NCI-H1930 (cell line): Measurements from ENCODE around the gene NCAM1.
A peak's percentile ranks its signal among the peaks of the same experiment; 100 is the strongest.
"Not testable (repeated sequence)": the region's sequence is repeated elsewhere in the genome, so short reads cannot be mapped to it uniquely, and the experiment has no call there.

ENCODE experiments used
- DNase-seq, 2 experiments: peaks; one replicate each; lab custom pipeline; 2025; lab: John Stamatoyannopoulos, UW

The NCAM1 gene

DNA sequence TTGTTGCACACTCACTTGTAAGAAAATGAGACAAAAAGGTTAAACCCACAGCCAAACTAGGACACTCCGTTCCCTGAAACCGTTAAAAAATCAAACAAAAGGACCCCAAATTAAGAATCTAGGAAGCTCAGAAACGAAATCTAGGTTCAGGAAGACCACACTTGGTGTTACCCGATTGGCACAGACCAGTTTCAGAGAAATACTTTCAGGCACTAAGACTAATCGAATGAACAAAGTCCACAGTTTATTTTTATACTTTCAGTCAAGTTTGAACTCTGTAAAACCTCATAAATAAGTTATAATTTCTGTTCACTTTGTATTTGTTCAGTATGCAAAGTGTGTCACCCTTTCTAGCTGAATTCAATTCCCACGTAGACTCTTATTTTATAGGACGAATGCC lies 314.4 kb downstream of the NCAM1 start:
- DNase-seq = no peak

DNA sequence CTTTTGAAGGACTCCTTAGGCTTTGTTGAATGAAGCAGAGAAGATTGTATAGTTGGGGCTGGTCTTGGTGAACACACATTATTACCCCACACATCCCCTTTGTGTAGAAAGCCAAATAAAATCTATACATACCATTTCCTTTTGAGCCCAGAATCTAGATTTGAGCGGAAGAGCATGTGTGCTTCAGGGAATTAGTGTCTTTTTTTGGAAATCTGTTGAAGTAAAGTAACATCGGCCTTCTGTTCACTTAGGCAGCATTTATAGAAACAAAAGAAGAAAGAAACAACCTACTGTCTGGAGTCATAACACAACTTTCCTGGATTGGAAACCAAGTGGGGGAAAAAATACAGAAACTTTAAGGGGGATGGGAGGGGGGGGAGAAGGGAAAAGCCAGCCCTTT lies 315.2 kb downstream of the NCAM1 start:
- no peak for DNase-seq

DNA sequence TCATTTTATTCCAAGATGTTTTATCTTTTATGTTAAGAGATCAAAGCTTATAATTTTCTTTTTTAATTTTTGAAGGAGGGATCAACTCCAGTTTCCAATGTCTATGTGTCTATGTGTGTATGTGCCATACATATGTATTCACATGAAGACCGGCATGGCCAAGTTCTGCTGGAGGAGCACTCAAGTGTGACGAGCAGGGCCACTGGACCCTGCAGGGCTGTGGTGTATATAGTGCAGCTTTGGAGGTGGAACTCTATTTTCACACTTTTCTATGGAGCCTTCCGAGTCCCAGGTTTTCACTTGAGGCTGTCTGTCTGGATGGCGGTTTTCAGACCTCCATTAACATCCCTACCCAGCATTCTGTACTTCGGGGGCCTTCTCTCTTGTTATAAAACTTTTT lies 316.7 kb downstream of the NCAM1 start:
- DNase-seq = no peak

- no peak for DNase-seq
Observed at GRCh38 chr11:113278481-113278880, 317.3 kb downstream of the NCAM1 start.

DNA sequence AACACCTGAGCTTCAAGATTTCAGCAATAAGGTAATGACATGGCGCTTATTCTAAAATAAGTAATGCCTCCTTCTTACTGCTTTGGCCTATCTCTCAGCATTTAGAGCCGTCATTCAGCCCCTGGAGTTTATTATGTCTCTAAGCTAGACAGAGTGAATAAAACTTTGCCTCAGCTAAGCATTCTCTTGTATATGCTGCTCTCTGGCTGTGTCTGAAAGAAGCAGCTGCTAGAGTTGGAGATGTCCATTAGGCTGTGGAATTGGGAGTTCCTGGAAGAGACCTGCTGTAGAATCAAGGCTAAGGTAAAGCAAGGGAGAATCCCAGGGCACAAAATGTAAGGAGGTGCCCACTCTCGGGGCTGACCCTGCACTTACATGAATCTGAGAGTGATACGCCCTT lies 317.7 kb downstream of the NCAM1 start:
- no peak for DNase-seq

DNA sequence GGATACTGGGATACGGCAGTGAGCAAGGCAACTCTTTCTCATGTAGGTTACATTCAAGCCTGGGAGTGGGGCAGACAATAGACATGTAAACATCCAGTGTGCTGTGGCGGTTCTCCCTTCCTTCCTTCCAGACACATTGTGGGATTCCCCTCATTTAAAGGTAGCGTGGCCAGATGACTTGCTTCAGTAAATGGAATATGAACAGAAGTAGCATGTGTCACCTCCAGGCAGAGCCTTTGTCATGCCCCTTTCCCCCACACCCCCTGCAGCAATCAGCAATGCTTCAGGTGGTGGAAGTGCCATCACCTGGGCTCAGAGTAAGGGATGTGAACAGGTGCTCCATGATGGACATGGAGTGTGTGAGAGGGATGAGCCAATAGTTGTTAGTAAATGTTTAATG lies 318.4 kb downstream of the NCAM1 start:
- no peak for DNase-seq

DNA sequence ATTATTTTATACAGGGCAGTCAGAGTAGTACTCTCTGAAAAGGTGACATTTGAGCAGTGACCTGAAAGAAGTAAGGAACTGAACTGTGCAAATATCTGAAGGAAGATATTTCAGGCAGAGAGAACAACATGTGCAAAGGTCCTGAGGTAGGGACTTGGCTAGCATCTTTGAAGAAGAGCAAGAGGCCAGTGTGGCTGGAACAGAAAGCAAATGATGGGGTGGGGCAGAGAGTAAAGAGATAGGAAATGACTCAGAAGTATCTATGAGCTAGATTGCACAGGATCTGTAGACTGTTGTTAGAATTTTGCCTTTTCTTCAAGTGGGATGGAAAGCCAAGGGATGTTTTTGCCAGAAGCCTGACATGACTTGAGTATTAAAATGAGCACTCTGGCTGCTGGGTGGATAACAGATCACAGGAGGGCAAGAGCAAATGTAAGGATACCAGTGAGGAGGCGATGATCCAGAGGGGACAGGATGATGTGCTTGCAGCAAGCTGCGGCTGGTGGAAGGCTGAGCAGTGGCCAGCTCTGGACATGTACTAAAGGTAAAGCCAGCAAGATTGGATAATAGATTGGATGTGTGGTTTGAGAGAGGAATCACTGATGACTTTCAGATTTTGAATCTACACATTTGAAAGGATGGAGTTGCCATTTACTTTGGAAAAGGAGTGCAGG lies 320.0 kb downstream of the NCAM1 start:
- no peak for DNase-seq

DNA sequence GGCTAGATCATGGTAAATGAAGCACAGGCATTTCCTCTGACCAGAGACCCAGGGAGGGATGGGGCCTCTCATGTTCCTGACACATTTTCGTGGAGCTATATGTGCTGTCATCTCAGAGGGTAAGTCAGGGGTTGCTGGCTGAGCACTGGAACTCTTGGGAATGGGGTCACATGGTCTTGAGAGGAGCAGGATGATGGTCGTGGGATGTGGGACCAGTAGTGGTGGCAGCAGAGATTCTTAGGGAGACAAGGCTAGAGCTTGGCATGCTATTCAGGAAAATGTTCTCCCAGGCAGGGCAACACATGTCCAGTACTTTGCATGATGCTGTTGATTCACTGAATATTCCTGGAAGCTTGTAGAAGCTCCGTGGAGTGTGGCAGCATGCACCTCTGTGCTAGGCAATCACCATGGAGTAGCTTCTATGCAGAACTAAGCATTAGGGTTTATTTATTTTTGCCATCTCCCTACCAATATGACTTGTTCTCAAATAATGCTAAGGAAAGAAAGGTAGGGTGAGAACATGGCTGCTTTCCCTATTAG lies 321.7 kb downstream of the NCAM1 start:
- DNase-seq = no peak

GRCh38 chr11:113283881-113284280 lies 322.7 kb downstream of the NCAM1 start:
- no peak for DNase-seq

- no peak for DNase-seq
Observed at GRCh38 chr11:113286009-113286408, 324.8 kb downstream of the NCAM1 start.

- DNase-seq = no peak
Observed at GRCh38 chr11:113286509-113287497, 325.6 kb downstream of the NCAM1 start.

- DNase-seq = no peak
Observed at GRCh38 chr11:113287801-113288200, 326.6 kb downstream of the NCAM1 start.

GRCh38 chr11:113288286-113288863 lies 327.2 kb downstream of the NCAM1 start:
- no peak for DNase-seq

- peak; percentile 18 to 47 for DNase-seq
Observed at GRCh38 chr11:113289431-113290187, 328.4 kb downstream of the NCAM1 start.

DNA sequence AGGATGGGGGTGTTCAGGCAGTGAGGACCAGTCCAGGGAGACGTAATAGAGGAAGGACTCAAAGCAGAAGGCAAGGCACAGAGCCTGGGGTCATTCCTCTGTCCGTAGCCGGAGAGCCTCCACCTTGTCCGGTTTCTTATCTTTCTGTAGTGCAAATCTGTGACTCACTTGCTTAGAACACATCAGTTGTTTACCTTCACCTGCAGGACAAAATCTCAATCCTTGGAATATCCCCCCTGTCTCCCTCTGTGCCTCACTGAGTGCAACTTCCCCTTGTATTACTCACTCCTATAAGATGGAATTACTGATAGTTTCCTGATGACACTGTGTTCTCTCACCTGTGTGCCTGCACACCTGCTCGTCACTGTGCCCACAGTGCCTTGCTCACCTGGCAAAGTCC lies 332.7 kb downstream of the NCAM1 start:
- DNase-seq = no peak

- DNase-seq = no peak
Observed at GRCh38 chr11:113295993-113296392, 334.8 kb downstream of the NCAM1 start.

DNA sequence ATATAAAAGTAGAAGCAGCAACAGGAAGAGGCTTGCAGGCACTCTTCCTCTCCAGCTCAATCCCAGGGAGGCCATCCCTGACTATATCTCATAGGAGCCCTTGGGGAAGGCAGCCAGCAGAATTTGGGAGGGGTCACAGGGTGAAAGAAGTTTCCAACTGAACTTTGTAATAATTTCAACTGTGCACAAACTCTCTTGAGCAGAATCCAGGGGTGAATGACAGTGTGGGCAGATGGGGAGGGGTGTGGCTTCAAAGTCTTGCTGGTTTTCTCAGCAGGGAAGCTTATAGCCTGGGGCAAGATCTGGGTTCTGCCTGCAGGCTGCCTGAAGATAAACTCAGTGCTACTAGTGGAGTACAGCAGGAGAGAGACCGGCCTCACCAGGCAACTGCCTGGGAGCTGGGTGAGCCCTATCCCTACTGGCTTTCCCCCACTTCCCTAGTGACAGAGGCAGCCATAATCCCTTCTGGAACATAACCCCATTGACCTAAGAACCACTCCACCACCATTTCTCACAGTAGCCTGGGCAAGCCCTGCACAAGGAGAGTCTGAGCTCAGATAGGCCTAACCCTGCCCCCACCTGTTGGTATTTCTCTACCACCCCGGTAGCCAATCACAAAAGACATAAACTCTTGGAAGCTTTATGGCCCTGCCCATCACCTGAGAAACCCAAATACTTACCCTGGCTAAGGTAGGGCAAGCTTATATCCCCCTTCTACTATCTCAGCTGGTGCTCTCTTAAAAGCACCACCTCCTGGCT lies 335.4 kb downstream of the NCAM1 start:
- no peak for DNase-seq

- not testable (repeated sequence) for DNase-seq
Observed at GRCh38 chr11:113298496-113298895, 337.3 kb downstream of the NCAM1 start.

DNA sequence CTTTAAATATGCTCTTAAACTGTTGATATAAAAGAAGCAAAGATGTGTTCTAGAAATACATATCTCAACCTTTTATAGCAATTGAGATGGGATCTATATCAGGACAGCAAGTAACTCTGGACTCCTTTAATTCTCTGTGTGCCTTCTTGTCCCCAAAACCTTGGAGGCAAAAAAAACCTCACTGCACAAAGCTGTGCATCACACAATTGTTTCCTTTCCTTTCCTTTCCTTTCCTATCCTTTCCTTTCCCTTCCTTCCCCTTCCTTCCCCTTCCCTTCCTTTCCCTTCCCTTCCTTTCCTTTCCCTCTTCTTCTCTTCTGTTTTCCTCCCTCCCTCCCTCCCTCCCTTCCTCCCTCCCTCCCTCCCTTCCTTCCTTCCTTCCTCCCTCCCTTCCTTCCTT lies 343.7 kb downstream of the NCAM1 start:
- DNase-seq = no peak

- DNase-seq = peak; percentile 37 to 57
Observed at GRCh38 chr11:113305440-113306336, 344.5 kb downstream of the NCAM1 start.
